SHP77 (cell line): ENCODE results near the gene C17orf113.

Source experiments
- DNase-seq, 2 experiments: peaks; one replicate each; lab custom pipeline; 2025; lab: John Stamatoyannopoulos, UW

C17orf113 gene

GRCh38 chr17:42072323-42073187 is 22.2 kb upstream of the C17orf113 start:
- DNase-seq = no peak

- no peak for DNase-seq
Observed at GRCh38 chr17:42071810-42072209, 21.4 kb upstream of the C17orf113 start.

GRCh38 chr17:42068979-42069378 is 18.6 kb upstream of the C17orf113 start:
- DNase-seq = no peak

- peak; percentile 31 to 34 for DNase-seq
Observed at GRCh38 chr17:42067371-42068091, 17.1 kb upstream of the C17orf113 start.

GRCh38 chr17:42065201-42065600 is 14.8 kb upstream of the C17orf113 start:
- DNase-seq = no peak

GRCh38 chr17:42062681-42063080 is 12.3 kb upstream of the C17orf113 start:
- no peak for DNase-seq

GRCh38 chr17:42061646-42062487 is 11.5 kb upstream of the C17orf113 start:
- DNase-seq = peak in 1 of 2 experiments; percentile 18

- no peak for DNase-seq
Observed at GRCh38 chr17:42060231-42060630, 9.8 kb upstream of the C17orf113 start.

GRCh38 chr17:42059815-42060214 is 9.4 kb upstream of the C17orf113 start:
- no peak for DNase-seq

- DNase-seq = no peak
Observed at GRCh38 chr17:42058063-42058462, 7.7 kb upstream of the C17orf113 start.

GRCh38 chr17:42056635-42057034 is 6.2 kb upstream of the C17orf113 start:
- no peak for DNase-seq

- no peak for DNase-seq
Observed at GRCh38 chr17:42055496-42055895, 5.1 kb upstream of the C17orf113 start.

GRCh38 chr17:42055027-42055426 is 4.6 kb upstream of the C17orf113 start:
- DNase-seq = no peak

GRCh38 chr17:42053731-42054500 is 3.5 kb upstream of the C17orf113 start:
- DNase-seq = no peak

- no peak for DNase-seq
Observed at GRCh38 chr17:42052346-42052877, 2.0 kb upstream of the C17orf113 start.

GRCh38 chr17:42051645-42052044 is 1.2 kb upstream of the C17orf113 start:
- DNase-seq = no peak

GRCh38 chr17:42051013-42051400 is 606 bp upstream of the C17orf113 start:
- DNase-seq = no peak

GRCh38 chr17:42049834-42050392 is 488 bp downstream of the C17orf113 start:
- no peak for DNase-seq

- DNase-seq = no peak
Observed at GRCh38 chr17:42047343-42047742, 3.1 kb downstream of the C17orf113 start.

GRCh38 chr17:42045719-42046118 is 4.7 kb downstream of the C17orf113 start:
- no peak for DNase-seq
